ENCODE data around the gene PTGDS. TPM values are rescaled to one million over a fixed set of nuclear protein-coding genes. Genes with fewer than 3 reads are reported as not detected.

Gene PTGDS
- total RNA-seq, 1 donor from 2014 or later: 49.6 TPM

DNA sequence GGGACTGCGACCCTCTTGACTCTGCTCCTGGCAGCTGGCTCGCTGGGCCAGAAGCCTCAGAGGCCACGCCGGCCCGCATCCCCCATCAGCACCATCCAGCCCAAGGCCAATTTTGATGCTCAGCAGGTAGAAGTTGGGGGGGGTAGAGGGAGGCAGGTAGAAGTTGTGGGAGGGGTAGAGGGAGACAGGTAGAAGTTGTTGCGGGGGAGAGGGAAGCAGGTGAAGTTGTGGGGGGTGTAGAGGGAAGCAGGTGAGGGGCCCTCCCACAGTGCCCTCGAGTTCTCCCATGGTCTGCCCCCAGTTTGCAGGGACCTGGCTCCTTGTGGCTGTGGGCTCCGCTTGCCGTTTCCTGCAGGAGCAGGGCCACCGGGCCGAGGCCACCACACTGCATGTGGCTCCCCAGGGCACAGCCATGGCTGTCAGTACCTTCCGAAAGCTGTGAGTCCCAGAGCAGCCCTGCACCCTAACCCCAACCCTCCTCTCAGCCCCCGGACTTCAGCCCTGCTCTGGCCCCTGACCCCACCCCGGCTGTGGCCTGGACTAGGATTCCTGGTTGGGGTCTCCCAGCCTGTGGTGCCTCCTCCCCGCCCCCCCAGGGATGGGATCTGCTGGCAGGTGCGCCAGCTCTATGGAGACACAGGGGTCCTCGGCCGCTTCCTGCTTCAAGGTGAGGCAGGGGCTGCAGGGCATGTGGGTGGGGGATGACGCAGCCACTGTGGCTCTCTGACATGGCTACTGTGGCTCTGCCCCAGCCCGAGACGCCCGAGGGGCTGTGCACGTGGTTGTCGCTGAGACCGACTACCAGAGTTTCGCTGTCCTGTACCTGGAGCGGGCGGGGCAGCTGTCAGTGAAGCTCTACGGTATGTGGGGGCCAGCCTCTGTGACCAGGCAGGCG is 31.7 kb upstream of the PTGDS start:
- no peak for DNase-seq (ENCODE audit: low spot score)

DNA sequence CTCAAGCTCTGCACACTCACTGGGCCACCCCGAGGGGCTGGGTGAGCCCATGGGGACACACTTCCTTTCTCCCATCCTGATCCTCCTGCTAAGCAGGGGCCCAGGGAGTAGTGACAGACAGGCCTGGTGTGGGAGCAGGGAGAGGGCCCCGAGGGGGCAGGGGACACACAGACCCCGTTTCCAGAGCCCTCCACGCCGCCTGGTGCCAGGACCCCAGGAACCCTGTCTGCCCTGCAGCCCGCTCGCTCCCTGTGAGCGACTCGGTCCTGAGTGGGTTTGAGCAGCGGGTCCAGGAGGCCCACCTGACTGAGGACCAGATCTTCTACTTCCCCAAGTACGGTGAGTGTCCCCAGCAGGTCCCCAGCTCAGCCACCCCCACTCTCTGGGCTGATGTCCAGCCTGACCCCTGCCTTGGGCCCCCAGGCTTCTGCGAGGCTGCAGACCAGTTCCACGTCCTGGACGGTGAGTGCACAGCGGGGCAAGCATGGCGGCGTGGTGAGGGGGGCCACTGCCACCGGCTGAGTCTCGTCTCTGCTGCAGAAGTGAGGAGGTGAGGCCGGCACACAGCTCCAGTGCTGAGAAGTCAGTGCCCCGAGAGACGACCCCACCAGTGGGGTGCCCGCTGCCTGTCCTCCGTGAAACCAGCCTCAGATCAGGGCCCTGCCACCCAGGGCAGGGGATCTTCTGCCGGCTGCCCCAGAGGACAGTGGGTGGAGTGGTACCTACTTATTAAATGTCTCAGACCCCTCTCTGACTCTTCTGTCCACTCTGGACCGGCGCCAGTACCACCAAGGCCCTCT is 30.9 kb upstream of the PTGDS start:
- no peak for DNase-seq (ENCODE audit: low spot score)

DNA sequence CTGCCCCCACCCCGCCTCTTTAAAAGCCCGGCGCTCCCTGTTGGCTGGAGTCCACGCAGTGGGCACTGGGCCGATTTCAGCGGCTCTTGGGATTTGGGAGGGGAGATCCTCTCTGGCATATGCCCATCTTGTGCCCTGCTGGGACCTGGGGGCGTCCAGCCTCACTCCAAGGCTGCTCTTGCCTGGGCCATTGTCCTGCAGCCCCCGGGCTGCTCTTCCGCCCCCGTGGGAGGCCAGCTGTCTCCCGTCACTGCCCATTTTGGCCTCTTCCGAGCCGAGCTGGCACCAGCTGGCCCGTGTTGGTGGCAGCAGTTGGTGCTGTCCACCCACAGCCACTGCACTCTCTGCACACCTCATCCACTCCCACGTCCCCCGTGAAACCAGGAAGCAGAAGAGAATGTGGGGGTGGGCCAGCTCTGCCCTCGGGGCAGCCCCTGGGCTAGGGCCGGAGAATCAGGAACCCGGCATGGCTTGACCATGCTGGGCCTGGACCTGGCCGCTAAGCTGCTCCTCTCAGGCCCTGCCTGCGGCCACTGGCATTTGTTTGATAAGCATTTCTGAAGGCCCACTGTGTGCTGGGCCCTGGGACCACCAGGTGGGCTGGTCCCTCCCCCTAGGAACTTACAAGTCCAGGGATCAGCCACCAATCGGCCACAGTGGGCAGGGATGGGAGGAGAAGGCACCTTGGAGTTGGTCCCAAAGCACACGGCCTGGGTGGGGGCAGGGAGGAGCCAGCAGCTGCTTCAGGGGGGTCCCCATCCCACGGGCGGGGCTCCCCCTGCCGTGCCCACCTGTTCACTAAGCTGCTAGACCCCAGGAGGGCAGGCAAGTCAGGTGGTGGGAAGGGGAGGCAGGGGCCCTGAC is 30.0 kb upstream of the PTGDS start:
- DNase-seq (ENCODE audit: low spot score): no peak

DNA sequence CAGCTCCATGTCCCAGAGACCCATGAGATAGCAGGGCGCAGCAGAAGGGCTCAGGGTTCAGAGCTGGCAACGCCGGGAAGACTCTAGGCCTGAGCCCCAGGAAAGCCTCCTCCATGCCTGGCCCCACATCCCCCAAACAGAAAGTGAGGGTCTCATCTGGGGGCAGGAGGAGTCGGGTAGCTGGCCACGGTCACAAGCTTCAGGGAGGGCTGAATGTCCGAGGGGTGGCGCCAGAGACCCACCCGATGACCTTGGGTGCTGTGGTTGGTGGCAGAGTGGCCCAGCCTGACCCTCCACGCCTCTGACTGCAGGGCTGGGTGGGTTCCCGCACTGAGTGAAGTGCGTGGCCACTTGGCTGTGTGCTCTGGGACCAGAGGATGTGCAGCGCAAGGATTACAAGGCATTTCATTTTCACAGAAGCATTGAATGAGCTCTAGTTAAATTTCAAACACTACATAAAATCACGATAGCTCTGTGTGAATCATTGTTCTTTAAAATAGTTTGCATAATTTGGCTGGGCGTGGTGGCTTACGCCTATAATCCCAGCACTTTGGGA is 29.3 kb upstream of the PTGDS start:
- peak; percentile 46 for DNase-seq (ENCODE audit: low spot score)

DNA sequence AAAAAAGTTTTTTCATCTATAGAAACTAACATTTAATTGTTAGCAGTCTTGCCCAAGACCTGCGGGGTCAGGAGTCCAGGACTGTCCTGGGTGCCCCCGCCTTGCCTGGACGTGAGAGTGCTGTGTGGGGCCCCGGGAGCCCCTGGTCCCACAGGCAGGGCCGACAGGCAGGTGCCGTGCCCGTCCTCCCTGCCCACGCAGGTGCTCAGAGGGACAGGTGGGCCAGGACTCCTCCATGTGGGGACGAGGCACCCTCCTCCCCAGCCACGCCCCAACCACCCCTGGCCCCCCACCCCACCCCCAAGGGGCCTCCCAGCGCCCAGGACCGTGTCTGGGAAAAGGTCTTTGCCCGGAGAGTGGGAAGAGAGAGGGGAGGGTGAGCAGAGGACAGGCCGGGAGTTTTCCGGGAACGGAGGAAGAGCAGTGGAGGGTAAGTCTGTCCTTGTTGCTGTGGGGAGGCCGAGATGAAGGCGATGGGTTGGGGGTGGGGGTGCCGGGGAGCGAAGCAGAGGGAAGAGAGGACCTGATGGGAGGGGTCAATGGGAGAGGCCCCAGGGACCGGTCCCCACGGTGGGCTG is 28.0 kb upstream of the PTGDS start:
- no peak for DNase-seq (ENCODE audit: low spot score)

DNA sequence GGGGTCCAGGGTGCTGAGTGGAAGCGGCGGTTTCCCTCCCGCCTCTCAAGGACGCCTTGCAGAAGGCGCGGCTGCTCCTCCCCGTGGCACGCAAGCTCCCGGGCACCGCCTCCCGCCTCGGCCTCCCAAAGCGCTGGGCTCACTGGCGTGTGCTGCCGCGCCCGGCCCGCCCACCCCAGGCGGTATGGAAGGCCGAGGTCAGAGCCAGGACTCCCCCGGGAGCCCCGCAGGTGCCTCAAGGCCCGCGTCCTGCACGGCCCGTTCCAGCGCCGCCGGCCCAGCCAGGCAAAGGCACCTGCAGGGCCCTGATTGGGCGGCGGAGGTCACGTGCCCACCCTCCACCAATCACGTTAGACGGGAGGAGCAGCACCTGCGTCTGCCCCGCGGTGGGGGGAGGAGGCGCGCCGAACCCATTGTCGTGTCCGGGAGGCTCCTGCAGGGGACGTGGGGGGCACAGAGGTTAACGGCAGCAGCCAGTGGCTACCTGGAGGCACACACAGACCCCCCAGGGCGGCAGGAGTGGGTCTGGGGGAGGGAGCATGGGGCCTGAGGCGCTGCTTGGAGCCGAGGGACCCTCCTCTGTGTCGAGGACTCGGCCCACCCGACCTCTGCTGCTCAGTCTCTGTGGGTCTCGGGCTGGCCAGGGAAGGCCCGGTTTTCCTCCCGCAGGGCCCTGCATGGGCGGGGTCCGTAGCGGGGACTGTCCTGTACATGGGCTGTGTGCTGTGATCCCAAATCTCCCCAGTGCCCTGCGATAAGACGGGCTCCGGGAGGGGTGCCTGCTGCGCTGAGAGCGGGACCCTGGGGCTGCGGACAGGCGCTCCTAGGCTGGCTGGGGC is 27.3 kb upstream of the PTGDS start:
- peak; percentile 92 for DNase-seq (ENCODE audit: low spot score)

DNA sequence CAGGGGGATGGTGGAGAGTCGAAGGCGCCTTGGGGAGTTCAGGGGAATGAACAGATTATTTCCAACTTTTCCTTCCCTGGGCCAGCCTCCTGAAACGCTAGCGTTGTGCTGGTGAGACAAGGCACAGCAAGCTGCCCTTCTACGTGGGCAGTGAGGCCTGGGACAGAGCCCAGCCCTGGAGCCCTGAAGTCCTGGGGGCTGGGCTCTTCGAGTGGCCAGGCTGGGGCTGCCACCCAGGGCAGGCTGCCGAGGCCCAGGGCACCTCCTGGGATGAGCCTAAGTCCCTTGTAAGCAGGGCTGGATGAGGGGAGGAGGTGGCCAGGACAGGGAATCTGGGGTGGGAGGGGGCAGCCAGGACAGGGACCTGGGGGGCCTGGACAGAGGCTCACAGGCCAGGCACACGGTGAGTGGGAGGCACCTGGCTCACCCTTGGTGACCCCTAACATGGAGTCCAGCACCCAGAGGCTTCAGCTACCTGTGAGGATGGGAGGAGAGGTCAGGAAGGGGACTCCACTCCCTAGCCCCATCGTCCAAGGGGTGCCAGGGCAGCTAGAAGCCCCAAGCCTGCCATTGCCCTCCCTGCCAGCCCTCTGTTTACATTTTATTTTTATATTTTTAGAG is 26.5 kb upstream of the PTGDS start:
- no peak for DNase-seq (ENCODE audit: low spot score)

DNA sequence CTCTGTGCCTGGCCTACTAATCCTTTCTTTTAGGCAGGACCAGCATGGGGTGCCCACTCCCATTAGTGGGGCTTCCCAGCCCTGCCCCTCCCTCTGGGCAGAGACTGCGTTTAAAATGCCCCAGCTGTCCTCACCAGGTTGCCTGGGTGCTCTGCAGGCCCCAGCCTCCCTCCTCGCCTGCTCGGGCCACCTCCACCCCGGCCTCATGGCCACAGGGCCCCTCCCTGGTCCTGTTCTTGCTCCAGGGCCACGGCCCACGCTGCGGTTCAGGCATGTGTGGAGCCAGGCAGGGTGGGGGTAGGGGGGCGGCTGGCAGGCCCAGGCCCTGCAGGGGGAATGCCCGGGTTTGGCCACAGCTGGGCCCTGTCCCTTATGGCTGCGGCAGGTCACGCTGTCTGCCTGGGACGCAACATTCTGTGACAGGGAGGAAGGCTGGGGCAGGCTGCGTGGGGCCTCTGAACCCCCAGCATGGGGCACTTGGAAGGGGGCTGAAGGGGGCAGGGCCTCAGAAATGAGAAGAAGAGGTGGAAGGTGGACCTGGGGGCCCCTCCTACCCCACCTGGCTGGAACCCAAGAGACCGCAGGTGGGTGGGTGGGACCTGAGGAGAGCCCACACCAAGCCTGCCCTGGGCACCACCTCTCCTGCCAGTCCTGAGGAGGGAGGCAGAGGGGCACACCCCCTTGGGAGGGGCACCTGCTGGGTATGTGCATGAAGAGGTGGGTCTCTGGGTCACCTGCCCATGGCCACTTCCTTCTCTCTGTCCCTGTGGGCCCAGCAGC is 25.6 kb upstream of the PTGDS start, which contains the start of gene LCN12:
TSS of gene LCN12 (plus strand) at position 733 of the 780 bp plus-strand sequence. CDS start 55 bp downstream, outside the sequence.
- DNase-seq (ENCODE audit: low spot score): no peak

DNA sequence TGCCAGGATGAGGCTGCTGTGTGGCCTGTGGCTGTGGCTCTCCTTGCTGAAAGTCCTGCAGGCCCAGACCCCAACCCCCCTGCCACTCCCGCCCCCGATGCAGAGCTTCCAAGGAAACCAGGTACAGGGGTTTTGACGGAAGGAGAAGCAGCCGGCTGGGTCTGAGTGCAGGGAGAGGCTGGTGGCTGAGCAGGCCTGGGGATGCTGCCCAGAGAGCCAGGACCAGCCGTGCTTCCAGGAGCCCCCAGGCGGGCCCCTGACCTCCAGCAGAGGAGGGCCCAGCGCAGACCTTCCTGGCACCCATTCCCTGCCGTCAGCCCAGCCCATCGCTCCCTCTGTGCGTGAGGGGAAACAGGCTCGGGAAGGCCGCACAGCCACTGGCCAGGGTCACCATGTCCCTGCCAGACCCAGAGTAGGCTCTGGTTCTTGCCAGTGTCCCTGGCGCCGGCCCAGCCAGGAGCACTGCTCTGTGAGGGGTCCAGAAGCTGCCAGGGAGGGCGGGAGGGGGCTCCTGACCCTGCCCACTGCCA is 24.9 kb upstream of the PTGDS start:
- no peak for DNase-seq (ENCODE audit: low spot score)

DNA sequence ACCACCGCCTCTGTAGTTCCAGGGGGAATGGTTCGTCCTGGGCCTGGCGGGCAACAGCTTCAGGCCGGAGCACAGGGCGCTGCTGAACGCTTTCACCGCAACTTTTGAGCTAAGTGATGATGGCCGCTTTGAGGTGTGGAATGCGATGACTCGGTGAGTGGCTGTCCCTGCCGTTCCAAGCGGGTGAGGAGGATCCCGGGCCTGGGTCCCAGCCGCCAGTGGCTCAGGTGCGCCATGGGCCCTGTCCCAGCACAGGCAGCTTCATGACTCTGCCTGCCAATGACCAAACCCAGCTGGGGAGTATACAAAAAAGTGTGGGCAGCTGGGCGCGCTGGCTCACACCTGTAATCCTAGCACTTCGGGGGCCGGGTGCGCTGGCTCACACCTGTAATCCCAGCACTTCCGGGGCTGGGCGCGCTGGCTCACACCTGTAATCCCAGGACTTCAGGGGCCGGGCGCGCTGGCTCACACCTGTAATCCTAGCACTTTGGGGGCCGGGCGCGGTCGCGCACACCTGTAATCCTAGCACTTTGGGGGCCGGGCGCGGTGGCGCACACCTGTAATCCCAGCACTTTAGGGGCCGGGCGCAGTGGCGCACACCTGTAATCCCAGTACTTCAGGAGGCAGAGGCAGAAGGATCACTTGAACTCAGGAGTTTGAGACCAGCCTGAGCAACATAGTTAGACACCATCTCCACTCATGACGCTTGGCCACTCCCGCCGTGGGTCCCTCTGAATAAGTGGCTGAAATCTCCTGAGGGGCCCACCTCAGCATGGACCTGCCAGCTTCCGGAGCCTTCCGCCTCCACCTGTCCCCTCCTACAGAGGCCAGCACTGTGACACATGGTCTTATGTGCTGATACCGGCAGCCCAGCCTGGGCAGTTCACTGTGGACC is 24.2 kb upstream of the PTGDS start:
- no peak for DNase-seq (ENCODE audit: low spot score)

DNA sequence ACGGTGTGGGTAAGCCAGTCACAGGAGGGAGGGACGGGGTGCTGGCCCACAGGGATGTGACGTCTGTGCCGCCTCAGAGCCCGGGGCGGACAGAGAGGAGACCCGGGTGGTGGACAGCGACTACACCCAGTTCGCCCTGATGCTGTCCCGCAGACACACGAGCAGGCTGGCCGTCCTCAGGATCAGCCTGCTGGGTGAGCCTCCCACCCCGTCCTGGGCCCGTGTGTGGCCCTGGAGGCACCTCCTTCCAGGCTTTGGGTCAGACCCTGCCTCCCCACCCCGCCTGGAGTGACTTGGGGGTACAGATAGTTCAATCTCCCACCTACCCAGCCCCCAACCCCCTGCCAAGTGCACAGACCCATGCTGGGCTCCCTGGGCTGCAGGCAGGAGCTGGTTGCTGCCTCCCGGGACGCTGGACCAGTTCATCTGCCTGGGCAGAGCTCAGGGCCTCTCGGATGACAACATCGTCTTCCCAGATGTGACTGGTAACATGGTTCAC is 23.5 kb upstream of the PTGDS start:
- DNase-seq (ENCODE audit: low spot score): no peak

DNA sequence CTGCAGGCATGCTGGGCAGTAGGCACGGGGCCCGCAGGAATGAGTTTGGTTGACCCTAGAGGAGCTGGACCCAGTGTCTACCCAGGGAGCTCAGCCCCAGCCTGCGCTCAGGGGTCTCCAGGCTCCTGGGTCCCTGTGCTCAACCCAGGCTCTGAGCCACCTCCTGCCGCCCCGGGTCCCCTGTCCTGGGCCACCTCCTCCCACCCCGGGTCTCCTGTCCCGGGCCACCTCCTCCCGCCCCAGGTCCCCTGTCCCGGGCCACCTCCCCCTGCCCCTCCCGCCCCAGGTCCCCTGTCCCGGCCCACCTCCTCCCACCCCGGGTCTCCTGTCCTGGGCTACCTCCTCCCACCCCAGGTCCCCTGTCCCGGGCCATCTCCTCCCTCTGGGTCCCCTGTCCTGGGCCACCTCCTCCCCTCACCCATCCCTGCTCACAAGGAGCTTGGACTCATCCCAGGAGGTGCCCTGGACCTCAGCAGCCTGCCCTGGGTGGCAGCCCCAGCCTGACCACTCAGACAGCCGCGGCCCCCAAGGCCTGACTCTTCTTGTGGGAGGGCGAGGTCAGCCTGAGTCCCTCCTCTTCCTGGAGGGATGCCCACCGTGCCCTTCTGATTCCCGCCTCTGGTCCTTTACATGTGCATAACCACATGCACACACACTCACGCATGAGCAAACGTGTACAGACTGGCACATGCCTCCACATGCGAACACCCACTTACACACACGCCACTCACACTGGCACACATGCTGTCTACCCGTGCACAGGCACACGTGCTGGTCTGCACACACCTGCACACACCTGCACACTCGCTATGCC is 22.8 kb upstream of the PTGDS start:
- no peak for DNase-seq (ENCODE audit: low spot score)

DNA sequence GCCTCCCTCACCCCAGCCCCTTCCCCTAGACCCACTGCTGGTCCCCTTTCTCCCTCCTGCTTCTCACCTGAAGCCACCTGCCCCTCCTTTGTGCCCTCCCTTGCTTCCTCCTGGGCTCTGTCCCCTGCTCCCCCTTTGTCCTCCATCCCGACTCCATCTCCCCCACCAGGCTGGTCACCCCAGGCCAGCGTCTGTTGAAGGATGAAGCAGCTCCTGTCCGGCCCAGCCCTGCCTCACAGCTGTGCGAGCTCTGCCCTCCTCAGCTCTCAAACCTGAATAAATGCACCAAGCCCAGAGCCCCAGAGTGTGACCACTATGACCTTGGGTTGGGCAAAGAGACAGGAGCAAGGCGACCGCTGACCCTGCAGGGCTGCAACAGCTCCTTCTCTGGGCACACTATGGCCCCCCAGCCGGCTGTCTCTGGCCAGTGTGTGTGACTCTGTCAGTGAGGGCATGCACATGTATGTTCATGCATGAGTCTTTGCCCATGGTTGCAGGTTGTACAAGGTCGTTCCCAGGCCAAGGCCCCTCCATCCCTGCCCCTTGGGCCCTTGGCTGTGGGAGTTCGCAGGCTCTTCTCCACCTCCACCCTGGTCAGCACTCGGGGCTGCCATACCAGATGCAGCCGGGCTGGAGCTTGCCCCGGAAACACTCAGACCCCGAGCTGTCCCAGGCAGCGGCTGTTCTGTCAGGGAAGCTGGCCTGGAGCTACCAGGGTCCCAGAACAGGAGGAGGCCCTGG is 21.9 kb upstream of the PTGDS start:
- DNase-seq (ENCODE audit: low spot score): no peak

DNA sequence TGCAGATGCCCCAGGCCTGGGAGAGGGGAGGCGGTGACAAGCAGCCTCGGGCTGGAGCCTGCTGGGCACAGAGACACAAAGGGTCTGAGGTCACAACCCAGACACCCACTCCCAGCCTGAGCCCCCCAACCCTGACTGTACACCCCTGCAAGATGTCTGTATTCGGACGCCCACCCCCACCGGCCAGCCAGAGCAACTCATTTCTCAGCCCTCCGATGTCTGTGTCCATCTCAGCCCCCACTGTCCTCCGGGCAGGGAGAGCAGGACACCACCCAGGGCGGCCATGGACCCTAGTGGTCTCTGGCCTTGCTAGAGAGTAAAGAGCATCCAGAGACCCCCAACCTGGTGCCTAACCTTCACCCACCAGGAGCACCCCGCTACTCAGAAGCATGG is 21.4 kb upstream of the PTGDS start:
- no peak for DNase-seq (ENCODE audit: low spot score)

DNA sequence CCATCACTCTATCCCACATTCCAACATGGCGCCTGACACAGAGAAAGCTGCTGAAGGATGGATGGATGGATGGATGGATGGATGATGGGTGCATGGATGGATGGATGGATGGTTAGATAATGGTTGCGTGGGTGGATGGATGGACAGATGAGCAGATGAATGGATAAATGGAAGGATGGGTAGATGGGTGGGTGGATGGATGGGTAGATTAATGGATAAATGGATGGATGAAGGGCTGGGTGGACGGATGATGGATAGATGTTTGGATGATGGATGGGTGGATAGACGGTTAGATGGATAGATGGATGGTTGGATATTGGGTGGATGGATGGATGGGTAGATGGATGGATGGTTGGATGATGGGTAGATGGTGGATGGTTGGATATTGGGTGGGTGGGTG is 20.7 kb upstream of the PTGDS start:
- no peak for DNase-seq (ENCODE audit: low spot score)

DNA sequence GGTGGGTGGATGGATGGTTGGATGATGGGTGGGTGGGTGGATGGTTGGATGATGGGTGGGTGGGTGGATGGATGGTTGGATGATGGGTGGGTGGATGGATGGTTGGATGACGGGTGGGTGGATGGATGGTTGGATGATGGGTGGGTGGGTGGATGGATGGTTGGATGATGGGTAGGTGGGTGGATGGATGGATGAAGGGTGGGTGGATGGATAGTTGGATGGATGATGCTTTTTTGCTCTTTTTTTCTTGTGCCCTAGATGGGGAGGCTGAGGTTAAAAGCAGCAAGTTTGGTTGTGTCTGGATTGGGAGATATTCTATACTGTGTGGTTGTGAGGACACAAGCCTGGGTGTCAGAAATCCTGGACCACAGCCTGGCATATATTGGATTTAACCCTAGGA is 19.8 kb upstream of the PTGDS start:
- no peak for DNase-seq (ENCODE audit: low spot score)

Data from umbilical cord (tissue), 2 donors.